Chondrocyte (in vitro differentiated cells): ENCODE results near the gene DGKB. TPM values are rescaled to one million over a fixed set of nuclear protein-coding genes. Genes with fewer than 3 reads are reported as not detected.

Experiments
- DNase-seq: peaks from one replicate; pipeline ENCODE4 v3.0.0; 2021; ENCODE audit warnings: mixed read lengths, low spot score
- H3K27ac Mint-ChIP-seq: one replicate; pipeline ENCODE4 v1.8.0; 2021; ENCODE audit warnings: mild to moderate bottlenecking, moderate library complexity, mixed read lengths; ENCODE audit not compliant: unreplicated experiment
- H3K27me3 Mint-ChIP-seq: 2 replicates; pipeline ENCODE4 v1.8.0; 2021; ENCODE audit warnings: low read depth, mixed read lengths
- H3K36me3 Mint-ChIP-seq: 2 replicates; pipeline ENCODE4 v1.8.0; 2021; ENCODE audit warnings: low read depth, mixed read lengths
- H3K4me1 Mint-ChIP-seq: 2 replicates; pipeline ENCODE4 v1.8.0; 2021; ENCODE audit warnings: low read depth, mild to moderate bottlenecking, mixed read lengths
- H3K4me3 Mint-ChIP-seq: one replicate; pipeline ENCODE4 v1.8.0; 2021; ENCODE audit warnings: mild to moderate bottlenecking, moderate library complexity, mixed read lengths; ENCODE audit not compliant: unreplicated experiment
- H3K9me3 Mint-ChIP-seq: 2 replicates; pipeline ENCODE4 v1.8.0; 2021; ENCODE audit warnings: low read depth, mixed read lengths
- total RNA-seq: library from RNA; stranded (reverse); gene quantifications from 3 replicates; pipeline ENCODE4 v1.2.1, GENCODE V29; 2021
- TF ChIP-seq, protein P1 (sequence below): fragments of 200-600 bp; sonication (generic); IDR thresholded peaks from 2 replicates; pipeline ENCODE4 v1.5.0; 2021; ENCODE audit warnings: antibody characterized with exemption, mild to moderate bottlenecking, moderate library complexity

DGKB gene
- total RNA-seq, 1 donor from 2014 or later, result 0.60 TPM

DNA sequence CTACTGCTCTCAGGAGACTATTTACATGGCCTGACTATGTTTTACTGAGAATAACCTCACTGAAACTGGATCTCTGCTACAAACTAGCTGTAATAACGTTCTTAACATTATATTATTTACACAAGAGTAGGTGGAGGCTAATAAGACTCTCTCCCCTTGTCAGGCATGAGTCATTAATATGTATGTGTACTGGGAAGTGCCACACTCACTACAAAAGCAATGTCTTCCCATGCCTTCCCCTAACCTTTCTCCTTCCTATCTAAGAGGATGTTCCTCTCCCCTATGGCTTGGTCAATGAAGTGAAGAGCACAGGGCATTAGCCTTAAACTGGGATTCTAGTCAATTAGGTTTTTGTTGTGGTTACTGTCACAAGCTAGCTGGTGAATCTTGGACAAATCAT lies 147.9 kb downstream of the DGKB start:
- TF ChIP-seq, protein P1, sequence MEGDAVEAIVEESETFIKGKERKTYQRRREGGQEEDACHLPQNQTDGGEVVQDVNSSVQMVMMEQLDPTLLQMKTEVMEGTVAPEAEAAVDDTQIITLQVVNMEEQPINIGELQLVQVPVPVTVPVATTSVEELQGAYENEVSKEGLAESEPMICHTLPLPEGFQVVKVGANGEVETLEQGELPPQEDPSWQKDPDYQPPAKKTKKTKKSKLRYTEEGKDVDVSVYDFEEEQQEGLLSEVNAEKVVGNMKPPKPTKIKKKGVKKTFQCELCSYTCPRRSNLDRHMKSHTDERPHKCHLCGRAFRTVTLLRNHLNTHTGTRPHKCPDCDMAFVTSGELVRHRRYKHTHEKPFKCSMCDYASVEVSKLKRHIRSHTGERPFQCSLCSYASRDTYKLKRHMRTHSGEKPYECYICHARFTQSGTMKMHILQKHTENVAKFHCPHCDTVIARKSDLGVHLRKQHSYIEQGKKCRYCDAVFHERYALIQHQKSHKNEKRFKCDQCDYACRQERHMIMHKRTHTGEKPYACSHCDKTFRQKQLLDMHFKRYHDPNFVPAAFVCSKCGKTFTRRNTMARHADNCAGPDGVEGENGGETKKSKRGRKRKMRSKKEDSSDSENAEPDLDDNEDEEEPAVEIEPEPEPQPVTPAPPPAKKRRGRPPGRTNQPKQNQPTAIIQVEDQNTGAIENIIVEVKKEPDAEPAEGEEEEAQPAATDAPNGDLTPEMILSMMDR, result no peak
- no peak for DNase-seq
- Mint-ChIP-seq H3K27me3 (no peaks in the 10 kb centered on the region), H3K36me3 (no peaks in the 10 kb centered on the region), H3K4me3 (no peak overlapping the region), H3K4me1 (peaks cover 22% of the 10 kb centered on the region), H3K27ac (peak overlapping the region; percentile 74), H3K9me3 (peaks cover 3% of the 10 kb centered on the region)

DNA sequence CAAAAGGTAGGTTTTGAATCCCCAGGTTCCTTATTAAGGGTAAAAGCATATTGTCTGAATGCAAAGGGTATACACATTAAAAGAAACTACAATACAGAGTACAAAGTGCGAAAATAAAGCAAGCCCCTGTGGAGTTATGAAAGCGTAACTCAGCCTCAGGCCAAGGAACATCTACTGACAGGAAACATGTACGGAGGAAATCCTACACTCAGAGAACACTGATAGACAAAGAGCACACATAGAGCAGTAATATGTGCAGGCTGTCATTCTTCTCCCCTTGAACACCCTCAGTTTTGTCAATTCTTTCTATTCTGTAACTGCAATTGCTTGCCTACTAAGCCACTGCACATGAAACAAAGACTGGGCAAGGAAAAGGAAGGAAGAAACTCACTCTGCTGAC lies 150.2 kb downstream of the DGKB start:
- no peak for DNase-seq
- Mint-ChIP-seq H3K27ac (no peak overlapping the region), H3K27me3 (no peaks in the 10 kb centered on the region), H3K36me3 (no peaks in the 10 kb centered on the region), H3K9me3 (no peaks in the 10 kb centered on the region), H3K4me1 (peaks cover 36% of the 10 kb centered on the region), H3K4me3 (no peak overlapping the region)
- TF ChIP-seq, protein P1, result no peak

DNA sequence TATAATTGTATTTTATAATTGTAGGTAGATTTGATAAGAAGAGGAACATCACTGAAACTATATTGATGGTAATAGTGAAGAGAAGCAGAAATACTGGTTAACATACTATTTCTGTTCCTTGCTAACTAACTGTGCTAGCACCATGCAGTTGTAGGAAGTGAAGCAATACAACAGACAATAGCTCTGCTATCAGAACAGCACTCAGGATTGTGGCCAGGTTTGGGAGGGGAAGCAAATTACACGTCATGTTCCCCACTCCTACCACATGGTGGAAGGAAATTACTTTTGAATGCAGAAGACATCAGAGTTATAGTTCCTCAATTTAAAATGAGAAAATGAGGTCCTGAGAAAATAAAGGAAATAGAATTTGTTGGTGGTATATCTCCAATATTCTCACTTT lies 151.1 kb downstream of the DGKB start:
- TF ChIP-seq, protein P1, result no peak
- DNase-seq, result no peak
- H3K36me3 Mint-ChIP-seq, result no peaks in the 10 kb centered on the region
- no peak overlapping the region for H3K27ac Mint-ChIP-seq
- H3K27me3 Mint-ChIP-seq, result no peaks in the 10 kb centered on the region
- H3K9me3 Mint-ChIP-seq, result no peaks in the 10 kb centered on the region
- peaks cover 36% of the 10 kb centered on the region for H3K4me1 Mint-ChIP-seq
- no peak overlapping the region for H3K4me3 Mint-ChIP-seq

GRCh38 chr7:14748461-14748860 lies 154.1 kb downstream of the DGKB start:
- no peak overlapping the region for H3K4me3 Mint-ChIP-seq
- H3K36me3 Mint-ChIP-seq, result peaks cover 2% of the 10 kb centered on the region
- peaks cover 8% of the 10 kb centered on the region for H3K9me3 Mint-ChIP-seq
- H3K27me3 Mint-ChIP-seq, result no peaks in the 10 kb centered on the region
- H3K27ac Mint-ChIP-seq, result peak overlapping the region; percentile 57
- H3K4me1 Mint-ChIP-seq, result peaks cover 26% of the 10 kb centered on the region
- no peak for DNase-seq
- TF ChIP-seq, protein P1, result no peak

- no peaks in the 10 kb centered on the region for H3K27me3 Mint-ChIP-seq
- TF ChIP-seq, protein P1, result no peak
- DNase-seq, result no peak
- peaks cover 2% of the 10 kb centered on the region for H3K36me3 Mint-ChIP-seq
- no peak overlapping the region for H3K27ac Mint-ChIP-seq
- peaks cover 26% of the 10 kb centered on the region for H3K4me1 Mint-ChIP-seq
- H3K4me3 Mint-ChIP-seq, result no peak overlapping the region
- H3K9me3 Mint-ChIP-seq, result peaks cover 13% of the 10 kb centered on the region
These were observed 154.8 kb downstream of the DGKB start for GRCh38 chr7:14747701-14748100.
